Fibroblast of skin of left quadriceps (primary cell): Measurements from ENCODE around the gene ANGPTL2.
"Not testable (repeated sequence)": the region's sequence is repeated elsewhere in the genome, so short reads cannot be mapped to it uniquely, and the experiment has no call there.

Experiments used
- DNase-seq, 2 experiments: peaks; one replicate each; pipeline ENCODE4 v3.0.0-alpha.2; 2013; ENCODE audit warnings: low read depth in 2 of 2

ANGPTL2 gene

DNA sequence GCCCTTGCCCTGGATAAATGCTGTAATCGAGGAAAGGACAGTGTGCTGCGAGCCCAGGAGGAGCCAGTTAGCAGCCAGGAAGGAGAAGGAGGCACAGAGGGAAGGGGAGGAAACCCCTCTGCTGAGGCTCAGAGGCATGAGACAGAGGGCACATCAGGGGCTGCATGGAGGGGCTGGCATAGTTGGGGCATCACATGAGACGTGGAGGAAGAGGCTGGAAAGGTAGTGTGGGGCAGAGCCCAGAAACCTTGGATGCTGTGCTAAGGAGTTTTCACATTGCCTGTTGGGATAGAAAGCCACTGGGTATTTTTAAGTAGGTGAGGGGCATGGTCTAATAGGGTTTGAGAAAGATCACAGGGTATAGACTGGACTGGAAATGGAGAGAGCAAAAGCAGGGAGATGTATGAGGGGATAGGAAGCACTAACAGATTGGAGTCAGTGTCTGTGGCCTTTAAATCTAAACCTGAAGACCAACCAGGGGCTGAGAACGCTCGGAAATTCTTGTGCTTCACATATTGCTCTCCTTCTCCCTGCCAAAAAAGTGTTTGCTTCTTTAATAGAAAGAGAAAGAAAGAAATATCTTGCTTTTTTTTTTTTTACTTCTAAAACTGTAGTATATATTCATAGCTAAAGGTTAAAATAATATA, 33.0 kb upstream of the ANGPTL2 start:
- no peak for DNase-seq

DNA sequence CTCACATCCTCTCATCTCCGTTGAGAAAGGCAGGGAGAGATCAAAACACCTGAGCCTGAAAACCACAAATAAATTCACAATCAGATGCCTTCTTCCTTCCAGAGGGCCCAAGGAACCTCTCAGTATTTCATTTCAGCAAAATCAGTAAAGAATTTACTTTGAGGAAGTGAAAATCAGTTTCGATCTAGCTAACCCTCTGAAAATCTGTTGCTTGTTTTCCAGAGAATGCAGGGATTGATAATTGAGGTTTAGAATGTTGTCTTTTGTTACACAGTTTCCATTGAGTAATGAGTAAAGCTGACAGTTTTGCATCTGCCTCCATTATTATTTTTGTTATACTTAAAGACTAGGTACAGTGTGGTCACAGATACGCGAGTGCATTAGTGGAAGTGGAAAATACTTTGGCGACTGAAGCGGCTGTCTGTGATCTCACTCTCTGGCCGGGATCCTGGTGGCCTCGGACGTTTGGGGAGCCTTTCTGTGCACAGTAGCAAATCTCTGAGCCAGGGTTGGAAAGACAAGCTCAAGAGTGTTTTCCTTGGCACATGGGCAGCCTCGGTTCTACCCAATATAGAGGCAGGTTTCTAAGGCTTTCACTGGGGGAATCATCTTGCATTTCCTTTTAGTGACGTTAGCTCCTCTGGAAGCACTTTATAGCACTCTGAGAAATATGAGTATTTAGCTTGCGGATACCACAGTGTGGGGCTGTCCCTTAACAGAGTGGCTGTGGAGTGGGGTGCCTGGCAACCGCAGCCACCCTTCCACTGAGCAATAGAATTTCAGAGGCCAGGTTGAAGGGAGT, 32.2 kb upstream of the ANGPTL2 start:
- DNase-seq: no peak

DNA sequence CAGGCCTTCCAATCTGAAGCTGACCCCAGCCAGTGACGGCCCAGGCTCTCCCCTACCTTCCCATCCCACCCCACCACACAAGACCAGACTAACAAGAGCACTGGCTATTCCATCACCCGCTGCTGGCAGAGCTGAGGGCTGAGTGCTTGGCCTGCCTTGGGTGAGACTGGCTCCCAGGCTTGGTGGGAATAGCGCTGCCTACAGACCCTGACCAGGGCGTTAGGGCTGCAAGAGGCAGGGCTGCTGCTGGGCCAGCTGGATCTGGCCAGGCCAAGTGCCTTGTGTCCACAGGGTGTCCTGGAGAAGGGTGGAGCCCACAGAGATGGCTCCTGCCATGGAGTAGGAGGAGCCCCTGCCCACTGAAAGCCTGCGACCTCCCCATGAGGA, 31.6 kb upstream of the ANGPTL2 start:
- DNase-seq: no peak

DNA sequence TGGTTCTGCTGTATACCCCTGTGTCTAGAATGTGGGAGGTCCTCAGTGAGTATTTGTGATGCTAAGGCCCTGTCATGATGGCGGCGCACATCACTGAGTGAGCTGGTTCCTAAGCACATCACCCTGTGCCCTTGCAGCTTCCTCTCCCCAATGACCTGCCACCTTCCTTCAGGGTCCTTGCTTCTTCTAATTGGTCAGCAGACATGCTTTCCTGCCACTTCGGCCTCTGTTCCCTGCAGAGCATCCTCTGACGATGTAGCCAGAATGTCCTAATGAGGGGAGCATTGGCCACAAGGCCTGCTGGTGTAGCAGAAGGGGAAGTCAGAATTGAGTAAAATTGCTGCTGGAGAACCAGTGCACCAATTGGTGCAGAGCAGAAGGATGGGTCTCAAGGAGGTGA, 31.1 kb upstream of the ANGPTL2 start:
- DNase-seq: no peak

DNA sequence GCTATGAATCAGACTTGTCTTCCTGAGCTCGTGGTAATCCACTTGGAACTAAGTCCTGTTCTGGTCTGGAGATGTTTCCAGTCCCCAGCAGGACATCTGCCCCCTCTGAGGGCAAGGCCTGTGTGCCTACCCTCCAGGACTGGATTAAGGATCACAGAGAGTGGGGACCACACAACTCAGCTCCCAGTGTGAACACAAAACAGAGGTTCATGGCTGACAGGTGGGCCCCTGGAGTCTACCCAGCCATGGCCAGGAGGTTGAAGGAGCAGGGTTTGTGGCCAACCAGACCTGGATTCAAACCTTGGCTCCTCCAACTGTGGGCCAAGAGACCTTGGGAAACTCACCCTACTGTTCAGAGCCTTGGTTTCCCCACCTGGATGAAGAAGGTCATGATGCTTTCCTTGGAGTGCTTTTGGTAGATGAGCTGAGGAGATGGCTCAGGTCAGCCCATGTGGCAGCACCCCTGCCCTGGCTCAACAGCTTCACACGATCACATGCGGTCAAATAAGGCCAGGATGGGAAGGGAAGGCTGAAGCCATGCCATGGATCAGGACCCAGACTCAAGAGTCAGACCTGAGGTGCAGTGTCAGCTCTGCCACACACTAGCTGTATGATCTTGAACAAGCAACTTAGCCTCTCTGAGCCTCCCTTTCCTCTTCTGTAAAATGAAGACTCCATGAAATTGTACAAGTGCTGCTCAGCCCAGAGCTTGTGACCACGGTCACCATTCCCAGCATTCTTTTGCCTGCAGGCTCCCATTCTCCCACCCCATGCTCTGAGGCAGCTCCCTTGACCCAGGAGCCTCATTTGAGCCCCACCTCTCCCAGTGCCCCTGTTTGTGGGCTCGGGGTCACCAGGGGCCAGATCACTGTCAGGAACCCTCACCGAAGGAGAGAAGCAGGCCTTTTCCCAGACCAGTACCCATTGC, 27.3 kb upstream of the ANGPTL2 start:
- no peak for DNase-seq

DNA sequence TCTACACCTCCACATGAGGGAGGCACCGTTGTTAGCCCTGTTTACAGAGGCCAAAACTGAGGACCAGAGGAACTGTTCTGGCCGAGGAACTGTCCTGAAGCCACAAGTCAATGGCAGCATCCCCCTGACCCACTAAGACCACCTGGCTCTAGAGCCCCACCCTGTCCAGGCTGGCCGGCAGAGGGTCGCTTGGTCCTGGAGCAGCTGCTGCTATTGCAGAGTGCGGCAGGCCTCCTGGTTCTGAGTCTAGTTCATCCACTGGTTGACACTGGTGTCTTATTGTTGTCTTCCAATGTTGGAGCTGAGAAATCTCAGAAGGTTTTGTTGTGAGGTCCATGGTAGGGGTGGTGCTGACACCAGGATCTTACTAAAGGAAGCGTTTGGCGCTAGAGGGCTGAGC, 26.6 kb upstream of the ANGPTL2 start:
- no peak for DNase-seq

DNA sequence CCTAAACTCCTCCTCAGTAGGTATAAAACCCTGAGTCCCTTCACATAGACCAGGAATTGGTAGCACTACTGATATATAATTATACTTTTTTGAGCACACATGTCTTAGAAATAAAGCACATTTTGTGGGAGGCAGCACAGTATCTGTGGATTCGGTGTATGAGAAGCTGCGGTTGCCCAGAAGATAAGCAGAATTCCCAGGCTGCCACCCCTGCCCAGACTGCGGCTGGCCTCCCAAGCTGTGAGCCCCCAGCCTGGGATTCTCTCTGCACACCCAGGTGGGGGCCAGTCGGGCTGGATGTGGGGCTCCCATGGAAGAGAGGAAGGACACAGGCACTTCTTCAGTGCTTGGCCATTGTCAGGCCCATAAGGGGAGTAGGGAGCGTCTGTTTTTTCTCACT, 25.6 kb upstream of the ANGPTL2 start:
- DNase-seq: no peak

DNA sequence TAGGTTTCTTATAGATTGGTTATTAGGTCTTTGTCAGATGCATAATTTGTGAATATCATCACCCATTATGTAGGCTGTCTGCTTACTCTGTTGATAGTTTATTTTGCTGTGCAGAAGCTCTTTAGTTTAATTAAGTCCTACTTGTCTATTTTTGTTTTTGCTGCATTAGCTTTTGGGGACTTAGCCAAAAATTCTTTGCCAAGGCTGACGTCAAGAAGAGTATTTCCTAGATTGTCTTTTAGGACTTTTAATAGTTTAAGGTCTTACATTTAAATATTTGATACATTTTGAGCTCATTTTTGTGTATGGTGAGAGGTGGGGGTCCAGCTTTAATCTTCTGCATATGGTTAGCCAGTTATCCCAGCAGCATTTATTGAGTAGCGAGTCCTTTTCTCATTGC, 24.8 kb upstream of the ANGPTL2 start:
- DNase-seq: no peak

DNA sequence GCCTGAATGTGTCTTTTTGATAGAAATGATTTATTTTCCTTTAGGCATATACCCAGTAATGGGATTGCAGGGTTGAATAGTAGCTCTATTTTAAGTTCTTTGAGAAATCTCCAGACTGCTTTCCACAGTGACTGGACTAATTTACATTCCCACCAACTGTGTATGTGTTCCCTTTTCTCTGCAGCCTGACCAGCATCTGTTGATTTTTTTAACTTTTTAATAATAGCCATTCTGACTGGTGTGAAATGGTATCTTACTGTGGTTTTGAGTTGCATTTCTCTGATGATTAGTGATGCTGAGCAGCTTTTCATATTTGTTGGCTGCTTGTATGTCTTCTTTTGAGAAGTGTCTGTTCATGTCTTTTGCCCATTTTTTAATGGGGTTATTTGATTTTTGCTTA, 24.4 kb upstream of the ANGPTL2 start:
- not testable (repeated sequence) for DNase-seq

DNA sequence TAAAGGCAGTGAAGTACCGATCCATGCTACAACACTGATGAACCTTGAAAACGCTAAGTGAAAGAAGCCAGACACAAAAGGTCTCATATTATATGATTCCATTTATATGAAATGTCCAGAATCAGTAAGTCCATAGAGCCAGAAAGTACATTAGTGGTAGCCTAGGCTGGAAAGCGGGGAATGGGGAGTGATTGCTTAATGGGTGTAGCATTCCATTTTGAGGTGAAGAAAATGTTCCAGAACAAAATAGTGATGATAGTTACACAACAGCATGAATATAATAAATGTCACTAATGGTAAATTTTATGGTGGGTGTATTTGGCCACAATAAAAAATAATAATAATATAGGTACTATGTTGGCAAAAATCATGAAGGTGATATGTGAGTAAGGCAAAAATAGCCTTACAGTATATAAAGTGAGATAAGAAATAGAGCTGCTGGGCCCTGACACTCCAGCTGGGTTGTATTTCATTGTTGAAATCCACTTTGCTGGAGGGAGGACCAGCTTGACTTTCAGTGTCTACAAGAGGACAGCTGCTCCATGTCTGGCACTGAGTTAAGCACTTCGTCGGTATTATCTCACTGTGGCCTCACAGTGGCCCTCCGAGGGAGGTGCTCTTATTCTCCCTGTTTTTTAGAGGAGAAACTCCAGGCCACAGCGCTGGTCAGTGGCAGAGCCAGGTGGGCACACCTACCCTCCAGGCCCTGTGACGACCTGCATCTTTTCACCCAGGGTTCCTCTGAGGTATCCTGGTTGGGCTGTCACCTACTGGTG, 22.4 kb upstream of the ANGPTL2 start:
- no peak for DNase-seq

DNA sequence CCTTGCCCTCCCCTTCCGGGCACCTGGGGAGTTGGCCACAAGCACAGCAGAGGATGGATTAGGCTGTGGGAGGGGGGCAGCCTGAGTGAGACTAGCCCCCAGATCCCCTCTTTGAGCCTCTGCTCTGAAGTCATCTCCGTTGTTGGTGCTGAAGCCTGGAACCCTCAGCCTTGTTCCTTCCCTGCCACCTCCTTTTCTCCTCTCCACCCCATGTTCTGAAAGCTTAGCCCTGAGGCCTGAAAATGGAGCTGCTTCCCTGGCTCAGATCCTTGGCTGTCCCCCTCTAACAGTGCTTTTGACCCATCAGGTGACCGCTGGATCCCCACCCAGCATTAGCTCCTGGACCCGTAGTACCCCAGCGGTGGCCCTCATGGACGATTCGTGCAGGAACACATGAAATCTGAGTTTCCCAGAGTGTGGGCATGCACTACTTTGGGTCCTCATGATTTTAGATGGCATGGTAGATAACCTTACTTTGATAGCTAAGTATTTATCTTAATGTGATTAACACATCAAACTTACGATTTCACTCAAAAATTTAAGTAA, 21.6 kb upstream of the ANGPTL2 start:
- DNase-seq: no peak

DNA sequence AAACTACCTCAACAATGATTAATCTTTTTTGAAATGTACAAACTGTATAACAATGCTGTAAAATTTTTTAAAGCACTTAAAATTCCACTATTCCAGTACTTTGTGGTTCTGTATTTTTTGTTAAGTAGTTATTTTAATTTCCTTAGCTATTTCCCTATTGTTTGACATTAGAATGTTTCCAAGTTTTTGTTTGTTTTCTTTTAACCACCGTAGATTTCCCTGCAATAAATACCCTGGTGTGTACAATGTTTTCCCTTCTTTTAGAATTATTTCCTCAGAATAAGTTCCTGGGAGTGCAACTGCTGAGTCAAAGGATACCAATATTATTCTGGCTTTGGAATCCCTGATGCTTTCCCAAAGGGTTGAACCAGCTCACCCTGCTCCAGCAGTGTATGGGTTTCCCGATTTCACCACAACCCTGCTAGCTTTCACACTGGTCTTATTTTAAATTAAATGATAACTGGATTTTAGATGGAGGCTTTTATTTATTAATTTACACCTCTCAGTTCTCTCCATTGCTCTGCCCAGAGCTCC, 20.6 kb upstream of the ANGPTL2 start:
- no peak for DNase-seq

DNA sequence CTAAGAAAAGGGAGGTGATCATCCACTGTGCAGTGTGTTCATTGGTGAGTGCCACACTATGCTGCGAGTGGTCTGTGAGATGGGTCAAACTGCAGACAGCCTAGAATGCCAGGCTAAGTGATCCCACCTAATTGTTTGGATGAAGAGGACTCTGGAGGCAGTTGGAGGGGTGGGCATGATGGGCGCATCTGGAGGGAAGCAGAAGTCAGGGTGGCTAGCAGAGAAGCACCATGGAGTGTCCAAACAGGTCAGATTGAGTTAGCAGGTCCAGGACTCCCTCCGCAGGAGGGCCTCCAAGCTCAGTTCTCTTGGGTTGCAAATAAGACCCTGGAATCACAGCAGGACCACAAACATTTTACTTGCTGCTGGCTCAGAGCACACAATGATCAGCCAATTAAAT, 19.9 kb upstream of the ANGPTL2 start:
- no peak for DNase-seq

DNA sequence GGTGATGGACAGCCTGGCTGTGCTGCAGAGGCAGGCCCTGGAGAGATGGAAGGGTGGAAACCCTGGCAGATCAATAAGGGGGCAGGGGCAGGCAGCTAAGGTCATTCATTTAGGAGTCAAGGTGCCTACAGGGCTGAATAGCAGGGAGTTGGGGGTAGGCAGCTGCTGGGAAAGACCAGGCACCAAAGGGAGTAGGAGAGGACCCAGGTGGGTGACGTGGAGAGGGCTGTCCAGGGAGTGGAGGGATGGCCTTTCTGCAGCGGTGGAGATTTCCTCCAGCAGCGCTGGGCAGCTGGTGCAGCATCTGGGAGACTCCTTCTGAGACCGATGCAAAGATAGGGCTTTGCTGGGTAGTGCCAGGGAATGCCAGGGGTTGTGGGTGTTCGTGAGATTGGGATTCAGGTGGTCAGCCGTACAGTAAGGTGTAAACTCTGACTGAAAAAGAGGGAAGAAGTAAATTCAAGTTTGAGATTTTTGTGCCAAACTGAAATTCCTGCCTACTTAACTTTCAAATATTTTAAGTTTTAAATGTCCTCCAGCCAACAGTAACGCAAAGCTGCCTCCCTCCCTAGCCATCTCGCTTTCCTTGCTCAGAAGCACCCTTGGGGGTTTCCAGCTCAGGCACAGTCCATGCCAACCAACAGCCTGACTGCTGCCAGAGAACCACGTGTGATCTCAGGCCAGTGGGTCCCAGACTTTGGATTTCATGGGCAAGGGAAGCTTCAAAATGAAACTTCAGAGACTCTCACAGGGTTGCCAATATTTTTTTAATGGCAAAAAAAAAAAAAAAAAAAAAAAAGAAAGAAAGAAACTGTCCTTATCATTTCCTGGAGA, 18.6 kb upstream of the ANGPTL2 start:
- no peak for DNase-seq

DNA sequence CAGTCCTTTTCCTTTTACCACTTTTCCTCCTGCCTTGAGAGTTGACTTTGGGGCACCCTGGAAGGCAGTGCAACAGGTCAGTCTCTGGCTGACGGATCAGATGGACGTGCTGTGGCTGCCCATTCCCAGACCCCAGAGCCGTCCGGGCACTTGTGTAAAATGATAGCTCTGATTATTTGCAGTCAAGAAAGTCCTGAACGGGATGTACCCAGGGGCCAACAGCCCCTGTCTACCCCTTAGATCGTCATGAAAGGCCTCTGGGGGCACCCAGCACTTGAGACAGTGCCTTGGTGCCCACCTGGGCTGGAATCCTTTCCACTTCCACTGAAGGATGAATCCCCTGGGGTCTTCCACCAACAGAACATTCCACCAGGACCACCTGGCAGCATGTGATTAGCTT, 17.7 kb upstream of the ANGPTL2 start:
- no peak for DNase-seq

DNA sequence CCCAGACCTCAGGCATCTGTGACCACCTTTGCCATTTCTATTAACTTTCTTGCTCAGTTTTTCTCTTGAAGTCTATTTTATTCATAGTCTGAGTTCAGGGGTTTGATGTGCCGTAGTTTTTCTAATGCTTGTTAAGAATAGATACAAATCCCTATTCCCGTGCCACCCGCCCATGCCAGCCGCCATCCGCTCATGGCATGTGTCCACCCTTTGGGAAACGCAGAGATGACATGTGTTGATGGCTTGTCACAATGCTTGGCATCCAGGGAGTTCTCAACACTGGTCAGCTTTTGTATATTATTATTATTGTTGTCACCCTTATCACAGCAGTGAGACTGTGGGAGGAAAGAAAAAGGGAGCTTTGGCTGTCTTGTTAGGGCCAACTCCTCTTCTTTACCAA, 17.3 kb upstream of the ANGPTL2 start:
- no peak for DNase-seq

DNA sequence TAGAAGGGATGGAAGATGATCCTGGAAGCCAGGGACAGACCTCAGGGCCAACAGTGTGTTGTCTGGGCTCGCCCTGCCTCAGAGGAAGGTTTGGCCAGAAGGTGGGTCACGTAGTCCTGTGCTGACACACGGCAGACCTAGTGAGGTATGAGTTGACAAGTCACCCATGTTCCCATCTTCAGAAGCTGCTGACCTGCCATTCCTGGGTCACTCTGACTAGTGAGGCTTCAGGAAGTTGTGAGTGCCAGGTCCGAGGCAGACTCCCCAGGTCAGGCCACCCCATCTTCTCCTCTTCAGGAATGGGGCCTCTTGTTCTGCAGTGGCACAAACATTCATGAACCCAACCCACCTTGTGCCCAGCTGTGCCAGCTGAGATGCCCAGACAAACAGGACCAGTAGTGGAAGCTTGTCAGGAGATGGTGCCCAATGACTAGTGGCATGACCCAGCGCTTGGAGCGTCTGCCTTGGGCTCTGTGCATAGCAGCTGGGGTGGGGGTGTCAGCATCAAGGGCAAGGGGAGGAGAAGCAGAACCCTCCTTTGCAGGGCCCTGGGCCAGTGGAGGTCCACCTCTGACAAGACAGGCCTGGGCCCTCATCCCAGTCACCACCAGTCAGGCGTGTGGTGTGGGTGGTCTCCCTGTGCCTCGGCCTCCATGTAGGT, 16.8 kb upstream of the ANGPTL2 start:
- no peak for DNase-seq

DNA sequence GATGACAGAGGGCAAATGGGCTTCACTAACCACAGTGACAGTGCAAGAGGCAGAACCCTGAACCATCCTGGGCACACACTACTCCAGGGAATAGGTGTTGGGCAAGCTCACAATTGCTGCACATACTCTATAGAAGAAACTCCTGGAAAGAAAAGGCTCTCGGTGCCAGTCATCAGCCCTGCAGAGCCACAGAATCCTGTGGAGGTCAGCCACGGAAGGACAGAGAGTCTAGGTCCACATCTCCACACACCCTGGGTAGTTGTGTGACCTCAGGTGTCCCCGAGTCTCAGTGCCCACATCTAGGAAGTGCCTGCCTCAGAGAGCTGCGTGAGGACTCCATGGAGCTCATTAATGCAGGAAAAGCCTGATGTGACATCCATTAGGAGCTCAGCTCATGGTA, 16.0 kb upstream of the ANGPTL2 start:
- DNase-seq: no peak

DNA sequence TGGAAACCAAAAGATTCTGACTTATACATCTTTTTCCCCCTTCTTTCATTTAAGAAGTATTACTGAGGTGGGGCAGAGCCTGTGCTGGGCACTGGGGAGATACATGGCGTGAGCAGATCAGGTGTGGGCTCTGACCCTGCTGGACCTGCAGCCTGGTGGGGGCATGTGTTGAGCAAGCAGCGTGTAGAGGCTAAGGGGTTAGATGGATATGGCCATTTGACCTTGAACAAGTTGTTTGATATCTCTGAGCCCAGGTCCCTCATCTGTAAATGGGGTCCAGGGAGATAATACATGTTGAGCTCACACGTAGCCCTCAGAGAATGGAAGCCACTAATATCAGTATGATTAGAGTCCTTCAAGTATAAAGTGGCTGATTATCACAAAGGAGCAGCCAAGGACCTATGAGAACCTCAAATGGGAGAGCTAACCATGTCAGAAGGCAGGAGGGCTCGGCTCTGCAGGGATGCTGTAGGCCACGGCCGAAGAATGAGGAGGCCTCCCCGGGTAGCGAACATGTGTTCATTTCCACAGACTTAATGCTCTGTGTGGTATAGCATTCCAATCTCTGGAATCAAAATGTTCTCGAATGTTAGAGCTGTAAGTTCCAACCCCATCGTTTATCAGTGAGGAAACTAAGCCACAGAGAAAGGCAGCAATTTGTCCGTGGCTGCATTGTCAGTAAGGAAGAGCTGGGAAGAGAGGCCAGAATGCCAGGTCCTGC, 15.4 kb upstream of the ANGPTL2 start:
- no peak for DNase-seq
